NCI-H2107 (cell line): ENCODE data around the gene KRTAP17-1.
"Not testable (repeated sequence)": the region's sequence is repeated elsewhere in the genome, so short reads cannot be mapped to it uniquely, and the experiment has no call there.

Experiments used
- DNase-seq: peaks from one replicate; lab custom pipeline; 2025; lab: John Stamatoyannopoulos, UW

KRTAP17-1 gene

GRCh38 chr17:41315204-41315794 lies at the start of gene KRTAP17-1:
Gene KRTAP17-1, minus strand, starts transcription at chr17:41315710. Its CDS starts 60 bp downstream, at chr17:41315650.
- DNase-seq, result no peak

DNA sequence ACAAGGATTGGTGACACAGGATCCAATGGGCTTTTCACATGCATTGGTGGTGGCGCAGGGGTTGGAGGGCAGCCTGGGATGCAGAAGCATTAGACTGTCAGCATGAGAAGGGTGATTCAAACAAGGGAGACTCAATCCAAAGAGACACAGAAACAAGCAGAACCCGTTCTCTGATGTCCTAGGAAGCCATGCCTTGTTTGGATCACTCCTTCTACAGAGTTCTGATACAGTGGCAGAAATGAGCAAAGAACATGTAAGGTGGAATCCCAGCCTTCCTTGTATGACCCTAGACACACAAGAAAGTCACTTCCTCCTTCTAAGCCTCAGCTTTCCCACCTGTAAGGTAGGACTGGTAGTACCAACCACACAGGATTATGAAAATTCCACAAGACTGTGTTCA lies 48.4 kb upstream of the KRTAP17-1 start:
- no peak for DNase-seq

GRCh38 chr17:41360296-41360995 lies 44.9 kb upstream of the KRTAP17-1 start:
- no peak for DNase-seq

DNA sequence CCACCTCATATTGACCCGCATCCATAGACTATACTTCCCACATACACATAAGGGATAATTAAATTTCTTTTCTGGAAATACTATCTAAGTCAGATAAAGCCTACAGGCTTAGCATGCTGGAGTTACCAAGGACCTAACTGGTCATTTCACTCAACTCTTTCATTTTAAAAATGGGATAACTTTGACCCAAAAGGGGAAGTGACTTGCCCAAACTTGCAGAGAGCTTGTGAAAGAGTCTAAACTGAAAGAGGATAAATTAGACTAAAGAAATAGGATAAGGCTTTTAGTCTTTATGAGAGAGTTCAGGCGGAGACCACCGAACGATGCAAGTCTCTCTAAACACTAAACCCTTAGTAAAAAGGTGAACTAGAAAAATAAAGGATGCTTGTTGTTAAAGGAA lies 39.0 kb upstream of the KRTAP17-1 start:
- DNase-seq, result no peak

GRCh38 chr17:41352597-41353366 lies 37.3 kb upstream of the KRTAP17-1 start:
- no peak for DNase-seq

- no peak for DNase-seq
Measured at GRCh38 chr17:41351177-41351576, 35.7 kb upstream of the KRTAP17-1 start.

GRCh38 chr17:41350381-41350878 lies 34.9 kb upstream of the KRTAP17-1 start, which contains the start of gene KRT33A:
Gene KRT33A, minus strand, starts transcription at chr17:41350828. Its CDS starts 61 bp downstream, at chr17:41350767.
- not testable (repeated sequence) for DNase-seq

- DNase-seq, result no peak
Measured at GRCh38 chr17:41347869-41348760, 32.6 kb upstream of the KRTAP17-1 start.

- not testable (repeated sequence) for DNase-seq
Measured at GRCh38 chr17:41346421-41346820, 30.9 kb upstream of the KRTAP17-1 start.

DNA sequence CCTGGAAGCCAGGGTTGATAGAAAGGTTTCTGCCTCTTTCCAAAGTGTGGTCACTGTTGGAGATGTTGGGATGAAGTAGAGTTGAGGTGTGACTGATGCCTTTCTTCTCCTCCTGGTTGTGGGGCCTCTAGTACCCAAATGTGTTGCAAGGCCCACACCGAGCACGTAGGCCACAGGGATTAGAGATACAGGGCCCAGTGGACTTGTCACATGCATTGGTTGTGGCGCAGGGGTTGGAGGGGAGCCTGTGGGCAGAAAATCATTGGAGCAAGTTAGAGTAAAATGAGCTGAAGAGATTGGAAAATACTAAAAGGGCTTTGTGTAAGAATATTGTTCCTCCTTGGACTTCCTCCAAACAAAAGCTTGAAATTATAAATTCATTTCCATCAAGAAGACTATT lies 30.5 kb upstream of the KRTAP17-1 start:
- DNase-seq, result no peak

GRCh38 chr17:41343029-41343428 lies 27.5 kb upstream of the KRTAP17-1 start:
- DNase-seq, result no peak

DNA sequence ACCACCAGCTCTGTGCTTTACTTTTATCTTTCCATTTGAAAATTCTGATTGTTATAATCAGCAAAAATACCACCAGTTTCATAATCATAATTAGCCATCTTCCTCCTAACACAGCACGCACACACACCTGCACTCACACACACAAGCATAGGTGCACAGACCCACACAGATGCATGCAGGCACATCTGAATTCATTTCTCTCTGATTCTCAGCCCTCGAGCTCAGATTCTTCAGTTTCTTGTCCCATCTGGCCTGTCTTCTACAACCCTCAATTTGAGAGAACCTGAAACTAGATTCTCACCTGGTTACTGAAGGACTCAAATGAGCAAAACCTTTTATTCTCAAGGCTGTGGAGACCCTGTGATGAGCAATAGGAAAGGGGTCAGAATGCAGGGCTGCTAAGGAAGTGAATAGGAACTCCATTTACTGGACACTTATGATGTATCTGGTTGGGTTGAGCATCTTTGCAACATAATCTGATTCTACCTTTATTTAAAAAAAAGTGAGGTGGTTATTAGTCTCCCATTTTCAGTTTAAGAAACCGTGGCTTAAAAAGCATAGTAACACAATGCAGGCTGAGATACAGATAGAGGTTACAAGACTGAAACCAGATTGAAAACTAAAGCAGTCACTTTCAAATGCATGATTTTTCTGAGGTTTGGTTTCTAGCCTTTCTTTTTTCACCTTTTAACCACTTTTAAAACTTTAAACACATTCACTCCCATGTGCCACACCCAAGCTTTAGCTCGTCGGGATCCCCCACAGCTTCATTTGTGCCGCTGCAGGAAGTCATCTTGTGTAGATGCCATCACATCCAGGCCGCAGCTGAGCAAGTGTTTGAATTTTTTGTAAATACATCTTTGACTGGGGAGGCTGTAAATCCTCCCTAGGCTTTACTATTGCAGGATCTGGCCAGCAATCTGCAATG lies 25.7 kb upstream of the KRTAP17-1 start:
- no peak for DNase-seq

DNA sequence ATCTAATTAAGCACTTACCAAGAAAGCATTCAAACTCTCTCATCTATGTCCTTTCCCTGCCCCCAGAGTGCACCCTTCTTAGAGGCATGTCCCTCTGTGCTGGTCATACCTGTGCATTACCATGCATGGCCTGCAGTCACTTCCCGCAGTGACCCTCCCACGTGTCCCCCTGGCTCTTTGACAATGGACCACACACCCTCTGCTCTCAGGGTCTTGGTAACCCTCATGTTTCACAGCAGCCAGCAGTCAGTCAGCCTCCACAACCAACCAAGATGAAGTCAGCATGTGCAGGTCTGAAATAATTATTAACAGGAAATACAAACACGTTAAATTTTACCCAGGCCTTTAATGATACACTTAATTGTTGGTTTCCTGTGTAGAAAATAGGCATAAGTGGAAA lies 25.0 kb upstream of the KRTAP17-1 start:
- DNase-seq, result no peak

DNA sequence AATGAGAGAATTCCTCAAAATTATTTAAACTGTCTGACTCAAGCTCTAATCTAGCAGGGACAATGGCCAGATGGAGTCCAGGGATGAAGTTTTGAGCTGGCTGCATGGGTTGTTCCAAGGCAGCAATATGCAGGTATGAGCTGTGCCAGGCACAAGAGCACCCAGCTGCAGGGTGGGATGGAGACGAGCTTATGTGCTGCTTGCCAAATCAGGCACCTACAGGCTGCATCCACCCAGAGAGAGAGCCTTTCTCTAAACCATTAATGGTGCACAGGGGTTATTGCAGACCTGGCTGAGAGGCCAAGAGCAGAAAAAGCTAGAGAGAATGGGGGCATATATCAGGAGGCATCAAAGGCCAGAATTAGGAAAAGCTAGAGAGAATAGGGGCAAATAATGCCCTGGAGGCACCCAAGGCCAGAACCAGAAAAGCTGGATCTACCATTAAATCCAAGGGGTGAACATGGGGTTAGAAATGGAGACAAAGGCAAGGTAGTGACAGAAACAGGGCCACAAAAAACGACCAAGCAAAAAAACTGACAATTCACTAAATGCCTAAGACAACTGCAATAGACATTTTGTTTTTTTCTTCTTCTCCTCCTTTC lies 24.2 kb upstream of the KRTAP17-1 start:
- no peak for DNase-seq

DNA sequence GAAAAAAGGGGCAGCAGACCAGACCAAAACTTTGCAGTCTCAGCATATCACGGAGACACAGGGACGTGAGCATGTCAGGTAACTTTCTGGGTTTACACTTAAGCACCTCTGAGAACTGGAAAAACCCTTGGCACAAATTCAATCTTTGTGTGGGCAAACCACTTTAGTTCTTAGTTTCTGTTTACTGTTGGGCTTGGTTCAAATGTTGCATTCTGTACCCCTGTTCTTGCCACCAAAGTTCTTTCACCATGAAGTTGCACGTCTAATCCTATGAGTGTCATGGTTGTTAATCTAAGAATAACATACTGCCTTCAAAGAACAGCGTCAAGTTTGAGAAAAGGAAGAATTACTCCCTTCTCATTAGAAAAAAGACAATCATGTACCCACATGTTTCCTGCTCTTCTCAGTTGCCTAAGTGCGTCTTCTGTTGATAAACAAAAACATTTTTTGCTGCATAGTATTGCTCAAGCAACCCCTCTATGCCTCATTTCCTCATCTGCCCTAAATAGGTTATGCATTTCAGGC lies 23.5 kb upstream of the KRTAP17-1 start:
- no peak for DNase-seq

DNA sequence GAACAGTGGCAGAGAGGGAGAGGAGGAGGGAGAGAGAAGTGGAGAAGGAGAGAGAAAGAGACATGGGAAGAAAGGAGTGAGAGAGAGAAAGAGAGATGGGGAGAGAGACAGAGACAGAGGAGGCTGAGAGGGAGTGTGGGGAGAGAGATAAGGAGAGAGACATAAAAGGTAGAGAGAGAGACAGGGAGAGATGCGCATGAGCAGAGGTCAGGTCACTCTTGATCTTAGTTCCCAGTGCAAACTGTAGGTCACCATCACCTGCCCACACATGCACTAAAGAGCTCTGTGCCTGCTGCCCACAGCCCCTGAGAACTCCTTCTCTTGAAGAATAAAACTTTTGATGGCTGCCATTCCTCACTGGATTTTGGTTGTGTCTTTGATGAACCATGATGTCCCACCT lies 20.2 kb upstream of the KRTAP17-1 start:
- no peak for DNase-seq

GRCh38 chr17:41334385-41335305 lies 19.1 kb upstream of the KRTAP17-1 start:
- no peak for DNase-seq

DNA sequence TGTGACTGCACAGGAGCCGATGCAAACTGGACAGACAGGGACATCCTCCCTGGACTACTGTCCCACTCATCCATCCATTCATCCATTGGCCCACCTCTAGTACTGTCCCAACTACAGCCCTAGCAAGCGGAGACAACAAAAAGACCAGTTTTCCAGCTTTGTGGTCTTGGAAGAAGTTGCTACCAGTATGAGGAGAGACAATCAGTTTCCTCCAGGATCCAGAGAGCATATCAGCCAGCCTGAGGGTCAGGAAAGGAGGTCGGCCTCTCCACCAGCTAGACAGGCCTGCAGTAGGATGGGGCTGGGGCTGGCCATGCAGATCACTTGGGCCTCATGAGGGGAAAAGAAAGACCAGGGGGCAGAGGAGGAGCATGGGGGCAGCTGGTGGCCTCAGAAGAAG lies 18.3 kb upstream of the KRTAP17-1 start:
- DNase-seq, result no peak

DNA sequence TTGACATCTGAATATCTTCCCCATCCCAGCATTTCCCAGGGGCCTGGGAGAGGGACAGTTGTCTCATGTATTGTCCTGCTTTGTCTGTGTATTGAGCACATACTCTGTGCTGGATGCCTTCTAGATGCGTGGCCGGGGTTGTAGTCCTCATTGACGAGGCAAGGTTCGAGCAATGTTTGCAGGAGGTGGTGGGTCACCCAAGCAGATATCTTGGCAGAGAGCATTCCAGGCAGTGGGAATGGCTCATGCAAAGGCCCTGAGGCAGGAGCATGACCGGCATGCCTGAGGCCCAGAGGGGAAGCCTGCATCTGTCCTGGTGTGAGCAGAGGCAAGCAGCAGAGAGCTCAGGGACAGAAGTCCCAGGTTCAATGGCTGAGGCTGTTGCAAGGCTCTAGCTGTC lies 17.6 kb upstream of the KRTAP17-1 start:
- no peak for DNase-seq
